ENCODE measurements around the gene WDR49. TPM values are rescaled to one million over a fixed set of nuclear protein-coding genes. Genes with fewer than 3 reads are reported as not detected.

WDR49 gene
- total RNA-seq, 2 donors from 2014 or later = 0.93 to 1.6 TPM

- peaks cover 96% of the 10 kb centered on the region for H3K27me3 ChIP-seq (ENCODE audit: control insufficient read depth, insufficient read depth, low read length, poor library complexity, severe bottlenecking)
- no peaks in the 10 kb centered on the region for H3K36me3 Mint-ChIP-seq (ENCODE audit: low read depth)
- no peak overlapping the region for H3K4me3 ChIP-seq (ENCODE audit: low read length)
- peaks cover 10% of the 10 kb centered on the region for H3K9me3 Mint-ChIP-seq
- peaks cover 84% of the 10 kb centered on the region for H3K27me3 Mint-ChIP-seq (ENCODE audit: insufficient read depth)
- 64 to 67% methylated on average over 1 to 2 of the region's 2 CpGs for WGBS, 2 experiments (ENCODE audit: insufficient coverage in 1 of 2, insufficient read length in 1 of 2)
- TF ChIP-seq, protein P1, sequence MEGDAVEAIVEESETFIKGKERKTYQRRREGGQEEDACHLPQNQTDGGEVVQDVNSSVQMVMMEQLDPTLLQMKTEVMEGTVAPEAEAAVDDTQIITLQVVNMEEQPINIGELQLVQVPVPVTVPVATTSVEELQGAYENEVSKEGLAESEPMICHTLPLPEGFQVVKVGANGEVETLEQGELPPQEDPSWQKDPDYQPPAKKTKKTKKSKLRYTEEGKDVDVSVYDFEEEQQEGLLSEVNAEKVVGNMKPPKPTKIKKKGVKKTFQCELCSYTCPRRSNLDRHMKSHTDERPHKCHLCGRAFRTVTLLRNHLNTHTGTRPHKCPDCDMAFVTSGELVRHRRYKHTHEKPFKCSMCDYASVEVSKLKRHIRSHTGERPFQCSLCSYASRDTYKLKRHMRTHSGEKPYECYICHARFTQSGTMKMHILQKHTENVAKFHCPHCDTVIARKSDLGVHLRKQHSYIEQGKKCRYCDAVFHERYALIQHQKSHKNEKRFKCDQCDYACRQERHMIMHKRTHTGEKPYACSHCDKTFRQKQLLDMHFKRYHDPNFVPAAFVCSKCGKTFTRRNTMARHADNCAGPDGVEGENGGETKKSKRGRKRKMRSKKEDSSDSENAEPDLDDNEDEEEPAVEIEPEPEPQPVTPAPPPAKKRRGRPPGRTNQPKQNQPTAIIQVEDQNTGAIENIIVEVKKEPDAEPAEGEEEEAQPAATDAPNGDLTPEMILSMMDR (conservative IDR thresholded peaks at IDR 0.05) = no peak
- no peak for DNase-seq
- no peak overlapping the region for H3K27ac ChIP-seq (ENCODE audit: low read depth, low read length)
- peaks cover 9% of the 10 kb centered on the region for H3K4me1 Mint-ChIP-seq
- peaks cover 32% of the 10 kb centered on the region for H3K9me3 ChIP-seq (ENCODE audit: control insufficient read depth, low read length)
- no peak overlapping the region for H3K4me3 Mint-ChIP-seq
- no peaks in the 10 kb centered on the region for H3K4me1 ChIP-seq (ENCODE audit: control insufficient read depth, insufficient read depth, low read length)
- no peak overlapping the region for H3K9ac ChIP-seq (ENCODE audit: extremely low read depth, low read length, poor library complexity, severe bottlenecking)
- no peaks in the 10 kb centered on the region for H3K36me3 ChIP-seq (ENCODE audit: control insufficient read depth, insufficient read depth, low read length)
- H3K27ac Mint-ChIP-seq = no peak overlapping the region
Observed at GRCh38 chr3:167484551-167484950, 169.2 kb downstream of the WDR49 start.

DNA sequence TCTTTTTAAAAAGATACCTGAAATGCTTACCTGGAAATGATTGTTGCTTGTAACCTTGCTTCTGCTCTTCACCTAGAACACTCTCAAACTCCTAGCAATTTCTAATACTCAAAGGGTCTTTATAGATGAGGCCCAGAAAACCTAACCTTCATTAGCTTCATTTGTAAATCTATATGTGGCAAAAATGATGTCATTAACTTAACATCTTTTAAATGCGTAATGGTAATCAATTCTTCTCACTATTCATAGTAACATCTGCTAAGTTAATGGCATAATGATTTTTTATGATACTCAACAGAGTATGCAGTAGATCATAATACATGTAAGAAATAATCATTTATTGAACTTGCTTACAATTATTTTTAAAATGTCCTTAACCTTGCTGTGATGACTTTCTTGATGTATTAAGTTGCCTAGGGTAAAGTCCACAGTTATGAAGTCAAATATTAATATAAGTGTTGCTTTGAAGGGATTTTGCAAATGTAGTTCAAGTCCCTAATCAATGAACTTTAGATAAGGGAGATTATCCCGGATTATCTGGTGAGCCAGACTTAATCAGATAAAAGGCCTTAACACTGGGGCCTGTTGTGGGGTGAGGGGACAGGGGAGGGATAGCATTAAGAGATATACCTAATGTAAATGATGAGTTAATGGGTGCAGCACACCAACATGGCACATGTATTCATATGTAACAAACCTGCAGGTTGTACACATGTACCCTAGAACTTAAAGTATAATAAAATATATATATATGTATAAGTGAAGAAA, 169.8 kb downstream of the WDR49 start:
- peaks cover 9% of the 10 kb centered on the region for H3K4me1 Mint-ChIP-seq
- peaks cover 78% of the 10 kb centered on the region for H3K27me3 Mint-ChIP-seq (ENCODE audit: insufficient read depth)
- no peak overlapping the region for H3K4me3 ChIP-seq (ENCODE audit: low read length)
- no peak overlapping the region for H3K27ac Mint-ChIP-seq
- H3K9ac ChIP-seq (ENCODE audit: extremely low read depth, low read length, poor library complexity, severe bottlenecking) = no peak overlapping the region
- H3K4me3 Mint-ChIP-seq = no peak overlapping the region
- H3K36me3 ChIP-seq (ENCODE audit: control insufficient read depth, insufficient read depth, low read length) = no peaks in the 10 kb centered on the region
- TF ChIP-seq, protein P1 (conservative IDR thresholded peaks at IDR 0.05) = no peak
- H3K36me3 Mint-ChIP-seq (ENCODE audit: low read depth) = no peaks in the 10 kb centered on the region
- H3K9me3 ChIP-seq (ENCODE audit: control insufficient read depth, low read length) = peaks cover 32% of the 10 kb centered on the region
- peaks cover 10% of the 10 kb centered on the region for H3K9me3 Mint-ChIP-seq
- H3K27me3 ChIP-seq (ENCODE audit: control insufficient read depth, insufficient read depth, low read length, poor library complexity, severe bottlenecking) = peaks cover 93% of the 10 kb centered on the region
- no peaks in the 10 kb centered on the region for H3K4me1 ChIP-seq (ENCODE audit: control insufficient read depth, insufficient read depth, low read length)
- H3K27ac ChIP-seq (ENCODE audit: low read depth, low read length) = no peak overlapping the region
- no peak for DNase-seq
- WGBS, 2 experiments (ENCODE audit: insufficient coverage in 1 of 2, insufficient read length in 1 of 2) = 65% methylated on average over 1 of the region's 2 CpGs; no CpG with 5 or more reads in 1 of the 2 experiments

- no peak overlapping the region for H3K4me3 Mint-ChIP-seq
- Histone ChIP-seq H3K27ac (ENCODE audit: low read depth, low read length) (no peak overlapping the region), H3K27me3 (ENCODE audit: control insufficient read depth, insufficient read depth, low read length, poor library complexity, severe bottlenecking) (peaks cover 93% of the 10 kb centered on the region), H3K36me3 (ENCODE audit: control insufficient read depth, insufficient read depth, low read length) (no peaks in the 10 kb centered on the region), H3K9ac (ENCODE audit: extremely low read depth, low read length, poor library complexity, severe bottlenecking) (no peak overlapping the region), H3K4me1 (ENCODE audit: control insufficient read depth, insufficient read depth, low read length) (no peaks in the 10 kb centered on the region), H3K9me3 (ENCODE audit: control insufficient read depth, low read length) (peaks cover 14% of the 10 kb centered on the region), H3K4me3 (ENCODE audit: low read length) (no peak overlapping the region)
- H3K4me1 Mint-ChIP-seq = peaks cover 6% of the 10 kb centered on the region
- DNase-seq = no peak
- TF ChIP-seq, protein P1 (conservative IDR thresholded peaks at IDR 0.05) = no peak
- H3K27ac Mint-ChIP-seq = no peak overlapping the region
- peaks cover 1% of the 10 kb centered on the region for H3K9me3 Mint-ChIP-seq
- peaks cover 60% of the 10 kb centered on the region for H3K27me3 Mint-ChIP-seq (ENCODE audit: insufficient read depth)
- no peaks in the 10 kb centered on the region for H3K36me3 Mint-ChIP-seq (ENCODE audit: low read depth)
Observed at GRCh38 chr3:167481164-167481563, 172.6 kb downstream of the WDR49 start.

All from endodermal cell (in vitro differentiated cells).